ENCODE measurements around the gene SP100. TPM values are rescaled to one million over a fixed set of nuclear protein-coding genes. Genes with fewer than 3 reads are reported as not detected.

SP100 gene
- total RNA-seq, 2 donors from 2014 or later = 0.11 to 0.70 TPM

DNA sequence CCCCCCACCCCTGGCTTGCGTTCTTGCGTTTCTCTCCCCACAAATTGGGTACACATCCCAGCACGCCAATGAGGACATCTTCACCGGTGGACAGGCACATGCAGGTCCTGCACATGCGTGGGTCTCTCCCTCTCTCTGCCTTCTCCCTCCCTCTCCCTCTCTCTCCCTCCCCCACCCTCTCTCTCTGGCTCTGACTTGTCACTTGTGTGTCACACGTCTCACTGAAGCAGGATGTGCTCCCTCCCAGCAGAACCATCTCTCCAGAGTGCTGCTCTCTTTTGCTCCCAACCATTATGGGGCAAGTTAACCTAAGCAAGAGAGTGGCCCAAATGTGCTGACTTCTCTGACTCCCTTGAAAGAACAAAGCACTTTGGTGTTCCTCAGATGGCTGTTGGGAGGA lies 175.8 kb downstream of the SP100 start:
- H3K9ac ChIP-seq (ENCODE audit: extremely low read depth, low read length, poor library complexity, severe bottlenecking) = no peak overlapping the region
- H3K36me3 ChIP-seq (ENCODE audit: control insufficient read depth, insufficient read depth, low read length) = no peaks in the 10 kb centered on the region
- H3K4me3 ChIP-seq (ENCODE audit: low read length) = no peak overlapping the region
- no peaks in the 10 kb centered on the region for H3K9me3 ChIP-seq (ENCODE audit: control insufficient read depth, low read length)
- no peak for DNase-seq
- H3K27me3 Mint-ChIP-seq (ENCODE audit: insufficient read depth) = no peaks in the 10 kb centered on the region
- H3K4me3 Mint-ChIP-seq = no peak overlapping the region
- H3K27ac Mint-ChIP-seq = no peak overlapping the region
- 90 to 91% methylated on average over 6 of the region's 6 CpGs for WGBS, 2 experiments (ENCODE audit: insufficient coverage in 1 of 2, insufficient read length in 1 of 2)
- no peaks in the 10 kb centered on the region for H3K4me1 Mint-ChIP-seq
- H3K36me3 Mint-ChIP-seq (ENCODE audit: low read depth) = no peaks in the 10 kb centered on the region
- H3K27ac ChIP-seq (ENCODE audit: low read depth, low read length) = no peak overlapping the region
- no peaks in the 10 kb centered on the region for H3K27me3 ChIP-seq (ENCODE audit: control insufficient read depth, insufficient read depth, low read length, poor library complexity, severe bottlenecking)
- H3K4me1 ChIP-seq (ENCODE audit: control insufficient read depth, insufficient read depth, low read length) = no peaks in the 10 kb centered on the region
- TF ChIP-seq, protein P1, sequence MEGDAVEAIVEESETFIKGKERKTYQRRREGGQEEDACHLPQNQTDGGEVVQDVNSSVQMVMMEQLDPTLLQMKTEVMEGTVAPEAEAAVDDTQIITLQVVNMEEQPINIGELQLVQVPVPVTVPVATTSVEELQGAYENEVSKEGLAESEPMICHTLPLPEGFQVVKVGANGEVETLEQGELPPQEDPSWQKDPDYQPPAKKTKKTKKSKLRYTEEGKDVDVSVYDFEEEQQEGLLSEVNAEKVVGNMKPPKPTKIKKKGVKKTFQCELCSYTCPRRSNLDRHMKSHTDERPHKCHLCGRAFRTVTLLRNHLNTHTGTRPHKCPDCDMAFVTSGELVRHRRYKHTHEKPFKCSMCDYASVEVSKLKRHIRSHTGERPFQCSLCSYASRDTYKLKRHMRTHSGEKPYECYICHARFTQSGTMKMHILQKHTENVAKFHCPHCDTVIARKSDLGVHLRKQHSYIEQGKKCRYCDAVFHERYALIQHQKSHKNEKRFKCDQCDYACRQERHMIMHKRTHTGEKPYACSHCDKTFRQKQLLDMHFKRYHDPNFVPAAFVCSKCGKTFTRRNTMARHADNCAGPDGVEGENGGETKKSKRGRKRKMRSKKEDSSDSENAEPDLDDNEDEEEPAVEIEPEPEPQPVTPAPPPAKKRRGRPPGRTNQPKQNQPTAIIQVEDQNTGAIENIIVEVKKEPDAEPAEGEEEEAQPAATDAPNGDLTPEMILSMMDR (conservative IDR thresholded peaks at IDR 0.05) = no peak
- H3K9me3 Mint-ChIP-seq = no peaks in the 10 kb centered on the region

DNA sequence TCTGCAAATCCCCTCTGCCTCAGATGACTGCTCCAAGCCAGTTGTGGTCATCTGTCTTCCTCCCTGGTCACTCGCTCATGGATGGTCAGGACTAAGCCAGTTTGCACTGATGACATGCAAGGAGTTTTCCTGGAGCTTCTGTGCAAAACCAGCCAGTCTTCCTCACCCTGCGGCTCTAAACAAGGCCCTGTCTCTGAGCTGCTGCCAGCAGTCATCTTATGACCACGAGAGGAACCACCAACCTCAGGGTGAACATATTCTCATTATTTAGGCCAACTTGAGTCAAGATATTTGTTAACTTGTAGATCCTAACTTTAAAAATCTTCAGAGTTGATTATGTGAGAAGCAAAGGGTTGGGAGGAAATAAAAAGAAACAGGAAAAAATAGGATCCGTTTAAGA lies 176.8 kb downstream of the SP100 start:
- H3K27me3 Mint-ChIP-seq (ENCODE audit: insufficient read depth) = no peaks in the 10 kb centered on the region
- TF ChIP-seq, protein P1 (conservative IDR thresholded peaks at IDR 0.05) = no peak
- WGBS, 2 experiments (ENCODE audit: insufficient coverage in 1 of 2, insufficient read length in 1 of 2) = 85 to 89% methylated on average over 3 to 4 of the region's 4 CpGs
- no peak overlapping the region for H3K4me3 Mint-ChIP-seq
- no peaks in the 10 kb centered on the region for H3K4me1 Mint-ChIP-seq
- Histone ChIP-seq H3K4me1 (ENCODE audit: control insufficient read depth, insufficient read depth, low read length) (no peaks in the 10 kb centered on the region), H3K27me3 (ENCODE audit: control insufficient read depth, insufficient read depth, low read length, poor library complexity, severe bottlenecking) (no peaks in the 10 kb centered on the region), H3K27ac (ENCODE audit: low read depth, low read length) (no peak overlapping the region), H3K9ac (ENCODE audit: extremely low read depth, low read length, poor library complexity, severe bottlenecking) (no peak overlapping the region), H3K36me3 (ENCODE audit: control insufficient read depth, insufficient read depth, low read length) (no peaks in the 10 kb centered on the region), H3K4me3 (ENCODE audit: low read length) (no peak overlapping the region), H3K9me3 (ENCODE audit: control insufficient read depth, low read length) (no peaks in the 10 kb centered on the region)
- no peak for DNase-seq
- no peaks in the 10 kb centered on the region for H3K36me3 Mint-ChIP-seq (ENCODE audit: low read depth)
- no peaks in the 10 kb centered on the region for H3K9me3 Mint-ChIP-seq
- H3K27ac Mint-ChIP-seq = no peak overlapping the region

Other genes with a start within 250 kb of the SP100 start
- gene SP110, start 196.2 kb upstream of the SP100 start, total RNA-seq = 1 to 10 TPM in 1 of 2 donors, under 1 TPM in 1; 0.49 to 1.2 TPM
- not detected for gene SP140, start 190.5 kb upstream of the SP100 start, total RNA-seq
- 1 to 10 TPM in 1 of 2 donors, under 1 TPM in 1; 0.82 to 2.9 TPM for gene SP140L, start 89.0 kb upstream of the SP100 start, total RNA-seq

Data from endodermal cell (in vitro differentiated cells).